GDM1 (cell line): ENCODE data around the gene EXOSC5.

Experiments used
- DNase-seq: peaks from one replicate; lab custom pipeline; 2025; lab: John Stamatoyannopoulos, UW

The EXOSC5 gene

GRCh38 chr19:41341669-41342490, 55.3 kb downstream of the EXOSC5 start:
- peak; percentile 45 for DNase-seq

- no peak for DNase-seq
Observed at GRCh38 chr19:41339936-41340335, 57.2 kb downstream of the EXOSC5 start.
